Measurements from ENCODE around the gene COQ8A.

- no peak for TF ChIP-seq EZH2phosphoT487 (IDR thresholded peaks at IDR 0.05; ENCODE audit: low read depth, severe bottlenecking, unreplicated experiment)
- no peak for TF ChIP-seq CTCF (IDR thresholded peaks at IDR 0.05; ENCODE audit: poor library complexity)
These were observed 44.6 kb downstream of the COQ8A start for GRCh38 chr1:226984521-226985238.

Measured in hepatocyte (in vitro differentiated cells).